Measurements from ENCODE around the gene CD8B.
A peak's percentile ranks its signal among the peaks of the same experiment; 100 is the strongest.
"Not testable (repeated sequence)": the region's sequence is repeated elsewhere in the genome, so short reads cannot be mapped to it uniquely, and the experiment has no call there.

- TF ChIP-seq CTCF (IDR thresholded peaks at IDR 0.05); RXRA (IDR thresholded peaks at IDR 0.05; ENCODE audit: borderline replicate concordance, low read depth); REST (IDR thresholded peaks at IDR 0.05; ENCODE audit: low read depth, low read length); USF2 (IDR thresholded peaks at IDR 0.05; ENCODE audit: borderline replicate concordance, low read depth, low read length); SIN3A (IDR thresholded peaks at IDR 0.05; ENCODE audit: borderline replicate concordance, low read depth, low read length); POLR2AphosphoS5 (IDR thresholded peaks at IDR 0.05; ENCODE audit: low read depth, low read length); MXI1 (IDR thresholded peaks at IDR 0.05; ENCODE audit: low read depth, low read length); RAD21 (IDR thresholded peaks at IDR 0.05; ENCODE audit: low read length); EP300 (IDR thresholded peaks at IDR 0.05; ENCODE audit: borderline replicate concordance in 1 of 2, low read depth in 1 of 2, low read length in 1 of 2); TAF1 (IDR thresholded peaks at IDR 0.05; ENCODE audit: borderline replicate concordance, low read depth, low read length); RFX5 (IDR thresholded peaks at IDR 0.05; ENCODE audit: low read length): not testable (repeated sequence)
- TF ChIP-seq PBX3 (IDR thresholded peaks at IDR 0.05) (peak; percentile 27; the same call in 1 of the 2 replicates), MAX (IDR thresholded peaks at IDR 0.05; ENCODE audit: low read depth) (peak; percentile 44; the same call in 1 of the 2 replicates)
Measured at GRCh38 chr2:86836915-86837695, 24.6 kb downstream of the CD8B start.

Measured in SK-N-SH (cell line).